Right lobe of liver (tissue), 6 donors: ENCODE results near the gene HPCAL4. TPM values are rescaled to one million over a fixed set of nuclear protein-coding genes. Genes with fewer than 3 reads are reported as not detected.

Experiments
- ATAC-seq, 4 donors: fragments of 200-7000 bp; cut with Tn5 transposase; one replicate each; pipeline ENCODE4 v1.9.1; 2020; ENCODE audit warnings: mild to moderate bottlenecking in 4 of 4, moderate library complexity in 4 of 4
- DNase-seq, 3 donors: peaks; one replicate each; pipeline ENCODE4 v3.0.0-alpha.2; 2020
- H3K27ac ChIP-seq, 3 donors: fragments of 200-600 bp; one replicate each; pipeline ENCODE4 v1.8.0; 2022
- H3K27me3 ChIP-seq, 2 donors: fragments of 200-600 bp; one replicate each; pipeline ENCODE4 v1.8.0; 2022
- H3K36me3 ChIP-seq, 4 donors: fragments of 200-600 bp; sonication (generic) in 1 of 4; one replicate each; pipeline versions ENCODE4 v1.5.1 to v1.8.0; 2017 to 2022; ENCODE audit warnings: control low read depth in 1 of 4
- H3K4me1 ChIP-seq, 4 donors: fragments of 200-600 bp; sonication (generic) in 1 of 4; one replicate each; pipeline versions ENCODE4 v1.5.1 to v1.8.0; 2017 to 2022; ENCODE audit warnings: control low read depth in 1 of 4
- H3K4me3 ChIP-seq, 3 donors: fragments of 200-600 bp; one replicate each; pipeline ENCODE4 v1.8.0; 2022
- H3K9me3 ChIP-seq, 4 donors: fragments of 200-600 bp; sonication (generic) in 1 of 4; one replicate each; pipeline versions ENCODE4 v1.5.1 to v1.8.0; 2017 to 2022; ENCODE audit warnings: control low read depth in 1 of 4
- CTCF ChIP-seq, 4 donors: fragments of 200-600 bp in 3 of 4; fragments of 450-650 bp in 1 of 4; IDR thresholded peaks; one replicate each; pipeline versions ENCODE4 v1.5.1 to v1.8.0; 2016 to 2022; ENCODE audit warnings: antibody characterized with exemption in 4 of 4, mild to moderate bottlenecking in 2 of 4
- POLR2A ChIP-seq: fragments of 450-650 bp; IDR thresholded peaks from one replicate; pipeline ENCODE4 v1.6.1; 2017; ENCODE audit warnings: antibody characterized with exemption, mild to moderate bottlenecking
- WGBS: methylation state at CpG from one replicate; pipeline ENCODE4 v1.1.6; 2018; ENCODE audit warnings: low coverage, low lambda C conversion rate; ENCODE audit not compliant: insufficient coverage; ENCODE audit errors: missing lambda C conversion rate; 5-methylcytosine and 5-hydroxymethylcytosine counted together
- intact Hi-C, 2 donors: fragments of 100-400 bp; cut with DNase I; formaldehyde crosslinking; loops; one replicate each; pipeline versions ENCODE4 v1.11.2 to v1.14.1; 2022
- long read RNA-seq: library from polyadenylated mRNA; unstranded; transcript quantifications from one replicate; pipeline ENCODE4 v2.0.0, GENCODE V29; 2019
- total RNA-seq, 6 experiments: library from RNA; depleted of rRNA in 2 of 6; stranded (reverse); fragments of >200 nt in 2 of 6; fragmentation: NEBNext Ultra II Directional in 3 of 6; extraction: Animal tissue kit (Norgen Biotek cat#: 25700) in 3 of 6; gene quantifications; one replicate each; pipeline versions ENCODE4 v1.1.0 to v1.2.4, GENCODE V29; 2016 to 2023
- donor health status: DM: no; HTN: yes; CAD: no.
- donor health status: DM: no; HTN: no; CAD: no.
- donor health status: DM: no; HTN: no; CAD: no.
- donor health status: DM: no; HTN: yes; CAD: no.
- donor health status: DM: no; HTN: yes; CAD: no.

The HPCAL4 gene
- not detected for total RNA-seq
- long read RNA-seq = 0 reads

GRCh38 chr1:39691383-39692151, at the start of gene HPCAL4:
Gene HPCAL4, minus strand, starts transcription at chr1:39691433. Its CDS starts 6,830 bp downstream, at chr1:39684603.
- intact Hi-C loops = no loop called here
- Histone ChIP-seq H3K4me1 (peaks cover 0 to 11% (median 0%) of the 10 kb centered on the region in 4 donors), H3K27ac (no peak within 1 kb of the TSS), H3K27me3 (peaks cover 0 to 13% of the 10 kb centered on the region in 2 donors), H3K9me3 (no peaks in the 10 kb centered on the region), H3K36me3 (no peaks in the 10 kb centered on the region), H3K4me3 (peak within 1 kb of the TSS; percentile 14 to 36 (median 18))
- ATAC-seq (peak; percentile 91 to 96 (median 94)), DNase-seq (peak; percentile 79 to 85 (median 85))
- 0% methylated on average over 7 of the region's 47 CpGs for WGBS
- TF ChIP-seq CTCF (IDR thresholded peaks at IDR 0.05) = no peak
- no peak for TF ChIP-seq POLR2A

- no peaks in the 10 kb centered on the region for H3K9me3 ChIP-seq
- TF ChIP-seq POLR2A (no peak), CTCF (IDR thresholded peaks at IDR 0.05) (no peak)
- H3K36me3 ChIP-seq = peaks cover 0 to 33% (median 11%) of the 10 kb centered on the region in 4 donors
- 1% methylated on average over 39 of the region's 52 CpGs for WGBS
- H3K4me1 ChIP-seq = peaks cover 0 to 9% (median 3%) of the 10 kb centered on the region in 4 donors
- peak; percentile 99 for ATAC-seq
- peak within 1 kb of the TSS in 2 of 3 donors; percentile 10 to 56 for H3K27ac ChIP-seq
- intact Hi-C loops = no loop called here
- DNase-seq = peak; percentile 94 to 95 (median 94)
- H3K27me3 ChIP-seq = no peaks in the 10 kb centered on the region
- peak within 1 kb of the TSS; percentile 45 to 84 (median 84) for H3K4me3 ChIP-seq
Measured at GRCh38 chr1:39738622-39739366, 47.6 kb upstream of the HPCAL4 start, which contains the start of gene PPIE. Gene PPIE, plus strand, starts transcription at chr1:39738882. Its CDS starts 19 bp downstream, at chr1:39738901.

- TF ChIP-seq POLR2A (no peak), CTCF (IDR thresholded peaks at IDR 0.05) (no peak)
- Histone ChIP-seq H3K27ac (no peak overlapping the region), H3K36me3 (peaks cover 0 to 22% (median 9%) of the 10 kb centered on the region in 4 donors), H3K4me1 (peaks cover 0 to 9% (median 3%) of the 10 kb centered on the region in 4 donors), H3K4me3 (no peak overlapping the region), H3K9me3 (no peaks in the 10 kb centered on the region), H3K27me3 (no peaks in the 10 kb centered on the region)
- DNase-seq (no peak), ATAC-seq (peak in 1 of 4 donors; percentile 16)
- intact Hi-C loops = no loop called here
- 70% methylated on average over 3 of the region's 9 CpGs for WGBS
Measured at GRCh38 chr1:39737546-39738169, 46.4 kb upstream of the HPCAL4 start.

GRCh38 chr1:39735731-39736130, 44.5 kb upstream of the HPCAL4 start:
- DNase-seq (no peak), ATAC-seq (no peak)
- H3K4me1 ChIP-seq = peaks cover 0 to 9% (median 3%) of the 10 kb centered on the region in 4 donors
- no peak overlapping the region for H3K27ac ChIP-seq
- 38% methylated on average over 1 of the region's 3 CpGs for WGBS
- no peaks in the 10 kb centered on the region for H3K27me3 ChIP-seq
- intact Hi-C loops = no loop called here
- H3K36me3 ChIP-seq = peaks cover 0 to 3% (median 1%) of the 10 kb centered on the region in 4 donors
- TF ChIP-seq POLR2A (no peak), CTCF (IDR thresholded peaks at IDR 0.05) (no peak)
- no peaks in the 10 kb centered on the region for H3K9me3 ChIP-seq
- H3K4me3 ChIP-seq = no peak overlapping the region
